ENCODE measurements around the gene IQCF2.
"Not testable (repeated sequence)": the region's sequence is repeated elsewhere in the genome, so short reads cannot be mapped to it uniquely, and the experiment has no call there.

Gene IQCF2

DNA sequence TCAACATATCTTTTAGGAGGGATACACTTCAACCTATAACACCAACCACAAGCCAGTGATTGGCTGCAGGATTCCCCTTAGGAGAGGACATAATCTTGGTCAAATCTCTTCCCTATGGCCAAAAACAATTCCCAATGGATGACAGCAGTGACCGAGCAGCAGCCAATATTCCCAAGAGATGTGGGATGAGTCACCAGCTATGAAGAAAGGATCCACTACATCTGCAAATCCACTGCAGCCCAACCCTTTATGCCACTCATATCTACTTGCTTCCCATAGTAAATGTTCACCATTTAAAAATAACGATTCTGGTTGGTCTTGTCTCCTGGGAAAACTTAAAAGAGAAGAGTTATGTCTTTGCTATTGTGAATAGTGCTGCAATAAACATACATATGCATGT lies 18.5 kb downstream of the IQCF2 start:
- no peak for FAIRE-seq

GRCh38 chr3:51886447-51886846 lies 25.0 kb downstream of the IQCF2 start:
- no peak for FAIRE-seq

DNA sequence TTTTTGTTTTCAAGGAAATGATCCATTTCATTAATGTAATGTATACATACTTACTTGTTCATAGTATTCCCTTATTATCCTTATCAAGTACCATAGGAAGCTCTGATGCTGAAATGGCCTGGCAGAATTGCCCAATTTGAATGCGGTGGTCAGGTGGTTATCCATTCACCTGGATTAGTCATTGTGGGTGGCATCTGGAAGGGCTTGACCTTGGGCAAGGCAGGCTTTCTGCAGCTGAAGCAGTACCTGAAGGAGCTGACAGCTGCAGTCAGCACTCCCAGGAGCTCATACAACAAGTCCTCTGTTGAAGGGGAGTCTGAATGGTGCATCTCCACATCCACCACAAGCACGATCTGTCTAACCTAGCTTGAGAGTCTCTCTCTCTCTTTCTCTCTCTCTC lies 26.2 kb downstream of the IQCF2 start:
- no peak for FAIRE-seq

DNA sequence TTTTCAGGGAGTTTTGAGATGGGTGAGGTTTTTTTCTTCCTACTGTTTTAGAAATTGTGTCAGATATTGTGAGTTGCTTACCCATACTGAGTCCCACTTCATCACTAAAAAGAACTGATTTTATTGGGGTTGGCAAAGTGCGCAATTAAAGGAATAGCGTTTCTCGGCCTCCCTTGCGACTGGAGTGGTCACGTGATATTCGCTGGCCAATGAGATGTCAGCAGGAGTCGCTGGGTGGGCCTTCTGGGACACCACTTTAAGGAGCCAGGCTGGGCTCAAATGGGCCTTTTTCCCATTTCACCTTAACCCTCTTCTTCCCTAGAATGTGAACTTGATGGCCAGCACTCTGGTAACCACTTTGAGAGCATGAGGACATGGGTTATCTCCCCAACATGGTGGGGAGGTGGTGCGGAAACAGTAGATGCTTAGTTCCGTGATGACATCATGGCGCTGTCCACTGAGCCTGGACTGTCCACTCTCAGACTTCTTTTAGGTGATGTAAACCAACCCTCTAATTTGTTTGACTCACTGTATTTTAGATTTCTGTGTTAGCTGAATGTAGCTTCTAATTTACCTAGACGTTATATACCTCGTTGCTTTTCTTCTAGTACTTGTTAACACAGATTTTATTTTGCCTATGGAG lies 27.2 kb downstream of the IQCF2 start:
- FAIRE-seq = no peak

GRCh38 chr3:51891242-51892039 lies 30.0 kb downstream of the IQCF2 start:
- no peak for FAIRE-seq

- FAIRE-seq = no peak
These were observed 33.0 kb downstream of the IQCF2 start for GRCh38 chr3:51894391-51894790.

GRCh38 chr3:51894939-51895338 lies 33.5 kb downstream of the IQCF2 start:
- FAIRE-seq = no peak

GRCh38 chr3:51896607-51897305 lies 35.3 kb downstream of the IQCF2 start:
- FAIRE-seq = no peak

GRCh38 chr3:51897391-51897790 lies 36.0 kb downstream of the IQCF2 start:
- no peak for FAIRE-seq

GRCh38 chr3:51900043-51900442 lies 38.6 kb downstream of the IQCF2 start:
- FAIRE-seq = not testable (repeated sequence)

DNA sequence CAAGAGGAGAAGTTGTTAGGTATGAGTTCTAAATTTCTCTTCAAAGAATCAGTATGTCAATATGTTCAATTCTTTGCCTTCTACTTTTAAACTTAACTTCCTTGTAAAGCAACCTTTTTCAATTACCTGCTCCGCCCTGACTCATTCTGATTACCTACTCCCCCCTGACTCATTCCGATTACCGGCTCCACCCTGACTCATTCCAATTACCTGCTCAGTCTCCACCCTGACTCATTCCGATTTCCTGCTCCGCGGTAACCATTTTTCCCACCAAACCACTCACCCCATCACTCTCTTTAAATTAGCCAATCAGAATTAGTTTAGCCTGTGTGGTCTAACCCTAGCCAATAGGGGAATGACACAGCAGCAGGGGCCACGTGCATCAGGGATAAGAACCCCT lies 40.9 kb downstream of the IQCF2 start:
- FAIRE-seq = not testable (repeated sequence)

DNA sequence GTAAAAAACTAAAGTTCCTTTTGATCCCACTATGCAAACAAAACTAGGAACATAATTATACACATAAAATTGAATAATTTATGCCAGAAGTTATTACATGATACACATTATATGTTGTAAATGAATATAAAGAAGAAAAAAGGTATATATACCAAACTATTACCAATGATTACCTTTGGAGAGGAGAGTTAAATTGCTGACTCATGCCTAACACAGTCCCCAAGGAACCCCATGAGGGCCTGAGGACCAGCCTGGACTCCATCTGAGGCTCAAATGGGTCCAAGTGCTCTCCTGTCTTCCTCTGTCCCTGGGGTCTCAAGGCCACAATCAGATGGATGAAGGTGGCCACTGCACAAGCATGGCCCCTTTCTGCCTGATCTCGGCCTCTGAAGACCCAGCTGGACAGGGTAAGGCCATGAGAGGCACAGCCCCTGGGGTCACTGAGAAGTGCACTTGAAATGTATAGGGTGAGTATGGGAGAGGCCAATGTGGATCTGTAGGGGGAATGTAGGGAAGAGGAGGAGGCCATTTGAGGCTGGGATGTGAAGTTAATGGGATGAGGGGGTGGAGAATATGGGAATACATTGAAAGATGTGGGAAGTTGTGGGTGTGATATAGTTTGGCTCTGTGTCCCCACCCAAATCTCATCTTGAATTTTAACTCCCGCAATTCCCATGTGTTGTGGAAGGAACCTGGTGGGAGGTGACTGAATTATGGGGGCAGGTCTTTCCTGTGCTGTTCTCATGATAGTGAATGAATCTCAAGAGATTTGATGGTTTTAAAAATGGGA lies 42.8 kb downstream of the IQCF2 start:
- FAIRE-seq = no peak

DNA sequence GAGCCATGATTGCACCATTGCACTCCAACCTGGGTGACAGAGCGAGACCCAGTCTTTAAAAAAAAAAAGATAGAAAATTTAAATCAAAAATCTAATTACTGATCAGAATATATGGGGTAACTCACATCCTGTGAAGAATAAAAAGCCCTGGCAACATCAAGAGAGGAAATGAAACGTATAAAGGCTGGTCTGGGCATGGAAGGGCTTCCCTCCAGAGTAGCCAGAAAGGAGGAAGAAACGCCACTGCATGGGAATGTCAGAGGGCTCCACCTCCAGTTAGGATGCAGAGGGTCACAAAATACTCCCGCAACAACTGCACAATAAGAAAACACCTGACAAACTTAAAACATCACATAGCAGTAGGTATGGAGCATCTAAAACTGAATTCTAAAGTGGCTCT lies 46.6 kb downstream of the IQCF2 start:
- FAIRE-seq = no peak
